ENCODE results near the gene ZBTB7A.

Gene ZBTB7A

DNA sequence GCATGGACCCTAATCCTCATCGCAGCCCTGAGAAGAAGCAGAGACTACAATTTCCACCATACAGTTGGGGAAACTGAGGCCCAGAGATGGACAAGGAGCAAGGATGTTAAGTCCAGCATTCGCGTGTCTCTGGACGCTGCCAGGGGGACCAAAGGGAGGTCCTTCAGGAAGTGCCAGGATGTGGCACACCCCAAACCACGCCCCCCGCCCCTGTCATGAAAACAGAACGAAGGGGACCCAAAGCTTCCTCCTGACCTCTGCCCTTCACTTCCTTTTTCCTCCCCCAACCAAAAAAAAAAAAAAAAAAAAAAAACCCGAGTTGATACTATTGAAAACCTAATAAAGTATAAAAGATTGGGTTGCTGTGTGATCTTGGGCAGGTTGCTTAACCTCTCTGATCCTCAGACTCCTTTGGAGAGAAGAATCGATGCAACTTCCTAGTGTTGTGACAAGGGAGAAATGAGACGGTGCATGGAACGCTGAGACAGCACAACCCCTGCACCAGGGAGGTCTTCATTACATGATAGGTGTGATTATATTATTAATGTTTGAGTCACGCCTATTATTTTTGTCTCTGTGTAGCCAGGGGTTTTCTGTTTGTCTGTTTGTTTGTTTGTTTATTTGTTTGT, 2.7 kb upstream of the ZBTB7A start:
- TF ChIP-seq NFIC (IDR thresholded peaks at IDR 0.05) (no peak), TCF12 (IDR thresholded peaks at IDR 0.05; ENCODE audit: low read depth) (no peak), YY1 (IDR thresholded peaks at IDR 0.05; ENCODE audit: low read depth) (no peak), EGR1 (IDR thresholded peaks at IDR 0.05) (no peak), FOXM1 (IDR thresholded peaks at IDR 0.05; ENCODE audit: borderline replicate concordance, low read depth) (no peak), ZBTB7A (IDR thresholded peaks at IDR 0.05; ENCODE audit: low read depth) (no peak), CEBPB (IDR thresholded peaks at IDR 0.05) (no peak), TEAD4 (IDR thresholded peaks at IDR 0.05) (no peak), TAF1 (IDR thresholded peaks at IDR 0.05; ENCODE audit: low read depth) (no peak), EP300 (IDR thresholded peaks at IDR 0.05; ENCODE audit: borderline replicate concordance) (no peak)
- TF ChIP-seq, protein P1, sequence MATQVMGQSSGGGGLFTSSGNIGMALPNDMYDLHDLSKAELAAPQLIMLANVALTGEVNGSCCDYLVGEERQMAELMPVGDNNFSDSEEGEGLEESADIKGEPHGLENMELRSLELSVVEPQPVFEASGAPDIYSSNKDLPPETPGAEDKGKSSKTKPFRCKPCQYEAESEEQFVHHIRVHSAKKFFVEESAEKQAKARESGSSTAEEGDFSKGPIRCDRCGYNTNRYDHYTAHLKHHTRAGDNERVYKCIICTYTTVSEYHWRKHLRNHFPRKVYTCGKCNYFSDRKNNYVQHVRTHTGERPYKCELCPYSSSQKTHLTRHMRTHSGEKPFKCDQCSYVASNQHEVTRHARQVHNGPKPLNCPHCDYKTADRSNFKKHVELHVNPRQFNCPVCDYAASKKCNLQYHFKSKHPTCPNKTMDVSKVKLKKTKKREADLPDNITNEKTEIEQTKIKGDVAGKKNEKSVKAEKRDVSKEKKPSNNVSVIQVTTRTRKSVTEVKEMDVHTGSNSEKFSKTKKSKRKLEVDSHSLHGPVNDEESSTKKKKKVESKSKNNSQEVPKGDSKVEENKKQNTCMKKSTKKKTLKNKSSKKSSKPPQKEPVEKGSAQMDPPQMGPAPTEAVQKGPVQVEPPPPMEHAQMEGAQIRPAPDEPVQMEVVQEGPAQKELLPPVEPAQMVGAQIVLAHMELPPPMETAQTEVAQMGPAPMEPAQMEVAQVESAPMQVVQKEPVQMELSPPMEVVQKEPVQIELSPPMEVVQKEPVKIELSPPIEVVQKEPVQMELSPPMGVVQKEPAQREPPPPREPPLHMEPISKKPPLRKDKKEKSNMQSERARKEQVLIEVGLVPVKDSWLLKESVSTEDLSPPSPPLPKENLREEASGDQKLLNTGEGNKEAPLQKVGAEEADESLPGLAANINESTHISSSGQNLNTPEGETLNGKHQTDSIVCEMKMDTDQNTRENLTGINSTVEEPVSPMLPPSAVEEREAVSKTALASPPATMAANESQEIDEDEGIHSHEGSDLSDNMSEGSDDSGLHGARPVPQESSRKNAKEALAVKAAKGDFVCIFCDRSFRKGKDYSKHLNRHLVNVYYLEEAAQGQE (IDR thresholded peaks at IDR 0.05; ENCODE audit: low read depth), result no peak
- TF ChIP-seq, protein P2, sequence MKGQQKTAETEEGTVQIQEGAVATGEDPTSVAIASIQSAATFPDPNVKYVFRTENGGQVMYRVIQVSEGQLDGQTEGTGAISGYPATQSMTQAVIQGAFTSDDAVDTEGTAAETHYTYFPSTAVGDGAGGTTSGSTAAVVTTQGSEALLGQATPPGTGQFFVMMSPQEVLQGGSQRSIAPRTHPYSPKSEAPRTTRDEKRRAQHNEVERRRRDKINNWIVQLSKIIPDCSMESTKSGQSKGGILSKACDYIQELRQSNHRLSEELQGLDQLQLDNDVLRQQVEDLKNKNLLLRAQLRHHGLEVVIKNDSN (IDR thresholded peaks at IDR 0.05), result no peak

DNA sequence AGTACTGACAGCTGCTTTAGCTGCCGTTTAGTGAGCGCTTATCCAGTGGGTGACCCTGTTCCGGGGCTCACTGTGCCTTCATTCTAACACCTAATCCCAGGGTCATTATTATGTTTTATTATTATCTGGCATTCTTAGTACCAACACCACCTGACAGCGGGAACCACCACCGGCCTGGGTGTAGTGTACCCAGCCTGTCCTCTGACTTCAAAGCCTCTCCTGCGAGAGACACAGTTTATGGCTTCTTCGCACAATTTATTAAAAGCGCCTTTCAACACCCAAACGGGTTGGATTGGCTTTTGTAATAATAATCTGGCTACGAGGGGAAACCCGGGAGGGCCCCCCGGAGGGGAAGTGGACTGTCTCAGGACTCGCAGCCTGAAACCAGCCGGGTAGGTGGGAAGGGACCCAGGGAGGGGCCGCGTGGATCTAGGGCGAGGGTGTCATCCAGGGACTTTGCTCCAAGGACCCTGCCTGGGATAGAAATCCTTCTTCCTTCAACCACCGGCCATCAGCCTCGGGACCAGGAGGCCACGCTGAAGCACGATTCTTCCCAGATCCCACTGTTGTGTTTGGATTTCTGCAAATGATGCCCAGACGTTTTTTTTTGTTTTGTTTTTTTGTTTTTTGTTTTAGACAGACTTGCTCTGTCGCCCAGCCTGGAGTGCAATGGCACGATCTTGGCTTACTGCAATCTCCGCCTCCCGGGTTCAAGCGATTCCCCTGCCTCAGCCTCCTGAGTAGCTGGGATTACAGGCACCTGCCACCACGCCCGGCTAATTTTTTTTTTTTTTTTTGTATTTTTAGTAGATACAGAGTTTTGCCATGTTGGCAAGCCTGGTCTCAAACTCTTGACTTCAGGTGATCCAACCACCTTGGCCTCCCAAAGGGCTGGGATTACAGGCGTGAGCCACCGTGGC, 1.6 kb upstream of the ZBTB7A start:
- no peak for TF ChIP-seq FOXM1 (IDR thresholded peaks at IDR 0.05; ENCODE audit: borderline replicate concordance, low read depth)
- TF ChIP-seq ZBTB7A (IDR thresholded peaks at IDR 0.05; ENCODE audit: low read depth), result no peak
- TF ChIP-seq, protein P1 (IDR thresholded peaks at IDR 0.05; ENCODE audit: low read depth), result no peak
- no peak for TF ChIP-seq RAD21 (IDR thresholded peaks at IDR 0.05; ENCODE audit: low read depth)
- no peak for TF ChIP-seq CREB1 (IDR thresholded peaks at IDR 0.05; ENCODE audit: low read depth)
- TF ChIP-seq, protein P3, sequence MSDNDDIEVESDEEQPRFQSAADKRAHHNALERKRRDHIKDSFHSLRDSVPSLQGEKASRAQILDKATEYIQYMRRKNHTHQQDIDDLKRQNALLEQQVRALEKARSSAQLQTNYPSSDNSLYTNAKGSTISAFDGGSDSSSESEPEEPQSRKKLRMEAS (IDR thresholded peaks at IDR 0.05), result no peak
- TF ChIP-seq EP300 (IDR thresholded peaks at IDR 0.05; ENCODE audit: borderline replicate concordance), result no peak
- TF ChIP-seq NFIC (IDR thresholded peaks at IDR 0.05), result no peak
- TF ChIP-seq CEBPB (IDR thresholded peaks at IDR 0.05), result no peak
- TF ChIP-seq TAF1 (IDR thresholded peaks at IDR 0.05; ENCODE audit: low read depth), result no peak
- no peak for TF ChIP-seq EGR1 (IDR thresholded peaks at IDR 0.05)
- TF ChIP-seq YY1 (IDR thresholded peaks at IDR 0.05; ENCODE audit: low read depth), result no peak
- TF ChIP-seq, protein P2 (IDR thresholded peaks at IDR 0.05), result no peak
- no peak for TF ChIP-seq TEAD4 (IDR thresholded peaks at IDR 0.05)

DNA sequence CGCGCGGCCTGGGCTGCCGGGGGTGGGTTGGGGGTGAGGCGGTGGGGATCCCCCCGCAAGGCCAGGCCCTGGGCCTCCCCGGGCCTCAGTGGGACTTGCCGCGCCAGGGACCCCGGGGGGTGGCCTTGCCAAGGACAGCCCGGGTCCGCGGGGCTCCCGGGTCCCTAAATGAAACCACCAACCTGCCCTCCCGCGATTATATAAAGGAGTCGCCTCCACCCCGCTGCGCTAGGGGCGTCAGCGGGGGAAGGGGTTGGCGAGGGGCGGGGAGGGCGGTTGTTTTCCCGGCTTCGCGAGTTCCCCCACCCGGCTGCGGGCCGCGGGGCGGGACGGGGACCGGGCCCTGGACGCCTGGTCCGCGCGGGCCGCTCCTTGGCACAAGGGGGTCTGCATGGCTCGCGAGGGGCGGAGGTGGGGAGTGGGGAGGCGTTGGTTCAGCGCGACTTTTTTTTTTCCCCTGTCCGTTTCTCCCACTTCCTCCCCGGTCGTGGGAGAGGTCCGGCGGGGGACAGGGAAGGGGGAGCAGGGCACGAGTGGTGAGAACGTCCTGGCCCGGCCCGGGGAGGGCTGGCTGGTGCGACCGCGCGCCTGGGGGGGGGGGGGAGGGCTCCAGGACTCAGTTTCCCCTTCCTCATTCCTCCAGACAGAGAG, 822 bp upstream of the ZBTB7A start:
- TF ChIP-seq ZBTB7A (IDR thresholded peaks at IDR 0.05; ENCODE audit: low read depth) (peak; percentile 80), TCF12 (IDR thresholded peaks at IDR 0.05; ENCODE audit: low read depth) (no peak)

DNA sequence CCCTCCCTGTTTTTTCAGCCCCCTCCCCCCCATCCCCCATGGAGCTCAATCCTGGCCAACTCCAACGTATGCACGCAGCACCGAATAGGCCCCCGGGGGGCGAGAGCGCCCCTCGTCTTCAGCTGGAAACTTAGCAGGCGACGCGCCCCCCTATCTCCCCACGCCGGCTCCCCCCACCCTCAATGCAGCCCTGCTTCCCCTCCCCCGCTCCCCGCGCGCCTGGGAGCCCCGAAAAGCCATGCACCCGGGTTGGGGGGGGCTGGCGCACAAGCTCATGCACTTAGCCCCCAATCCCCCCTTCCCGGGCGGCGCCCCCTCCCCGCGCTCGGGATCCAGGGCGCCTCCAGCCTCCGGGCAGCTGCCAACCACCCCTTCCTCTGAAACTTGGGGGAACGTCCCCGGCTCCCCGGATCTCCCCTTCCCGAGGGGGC, 508 bp downstream of the ZBTB7A start:
- TF ChIP-seq ZBTB7A (IDR thresholded peaks at IDR 0.05; ENCODE audit: low read depth), result peak; percentile 78
- TF ChIP-seq TAF1 (IDR thresholded peaks at IDR 0.05; ENCODE audit: low read depth), result 0 out of 2 replicates have a peak, but pooled peaks have one; percentile 2
- TF ChIP-seq TEAD4 (IDR thresholded peaks at IDR 0.05), result no peak
- no peak for TF ChIP-seq RAD21 (IDR thresholded peaks at IDR 0.05; ENCODE audit: low read depth)

DNA sequence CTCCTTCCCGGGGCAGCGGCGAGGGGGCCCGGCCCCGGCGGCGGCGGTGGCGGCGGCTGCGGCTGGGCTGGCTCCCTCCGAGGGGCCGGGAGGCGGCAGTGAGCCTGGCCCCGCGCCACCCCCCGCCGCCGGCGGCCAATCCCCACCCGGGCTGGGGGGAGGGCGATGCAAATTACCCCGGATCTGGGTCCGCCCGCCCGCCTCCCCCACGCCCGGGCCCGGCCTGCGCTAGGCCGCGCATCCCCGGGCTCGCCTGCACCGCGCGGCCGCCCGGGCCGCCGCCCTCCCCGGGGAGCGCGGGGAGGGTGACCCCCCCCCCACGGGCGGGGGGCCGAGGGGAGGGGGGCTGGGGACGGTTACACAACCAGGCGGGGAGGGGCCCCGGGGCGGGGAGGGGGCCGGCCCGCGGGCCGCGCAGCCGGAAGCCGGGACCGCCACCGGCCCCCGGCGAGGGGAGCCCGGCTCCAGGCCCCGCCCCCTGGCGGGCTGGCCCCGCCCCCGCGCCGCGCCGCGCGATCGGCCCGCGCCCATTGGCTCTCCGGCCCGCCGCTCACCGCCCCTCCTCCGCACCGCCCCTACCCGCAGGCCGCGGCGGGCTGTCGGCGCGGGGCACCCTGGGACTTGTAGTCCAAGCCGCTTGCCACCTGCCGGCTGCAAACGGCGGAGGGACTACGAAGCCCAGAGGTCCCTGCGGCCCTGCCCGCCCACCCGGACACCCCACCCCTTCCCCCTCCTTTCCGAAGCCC, 1.1 kb downstream of the ZBTB7A start:
- TF ChIP-seq, protein P1 (IDR thresholded peaks at IDR 0.05; ENCODE audit: low read depth), result no peak
- TF ChIP-seq, protein P3 (IDR thresholded peaks at IDR 0.05), result peak; percentile 13
- no peak for TF ChIP-seq EGR1 (IDR thresholded peaks at IDR 0.05)
- peak; percentile 10; the same call in 1 of the 2 replicates for TF ChIP-seq TAF1 (IDR thresholded peaks at IDR 0.05; ENCODE audit: low read depth)
- TF ChIP-seq ZBTB7A (IDR thresholded peaks at IDR 0.05; ENCODE audit: low read depth), result no peak
- no peak for TF ChIP-seq CEBPB (IDR thresholded peaks at IDR 0.05)
- TF ChIP-seq, protein P2 (IDR thresholded peaks at IDR 0.05), result 0 out of 2 replicates have a peak, but pooled peaks have one; percentile 10
